ENCODE measurements around the gene CABP5.

DNA sequence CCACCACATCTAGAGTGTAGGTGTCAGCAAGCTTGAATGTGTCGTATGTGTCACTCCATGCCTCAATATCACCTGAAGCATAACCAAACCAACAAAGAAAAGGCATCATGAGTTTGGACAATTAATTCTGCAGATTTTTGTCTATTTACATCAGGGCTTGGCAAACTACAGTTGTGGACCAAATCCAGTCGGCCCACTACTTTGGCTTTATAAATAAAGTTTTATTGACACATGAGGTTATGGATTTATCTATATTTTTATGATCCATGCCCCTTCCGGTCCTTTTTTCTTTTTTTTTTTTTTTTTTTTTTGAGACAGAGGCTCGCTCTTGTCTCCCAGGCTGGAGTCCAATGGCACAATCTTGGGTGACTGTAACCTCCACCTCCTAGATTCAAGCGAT is 9.2 kb upstream of the CABP5 start:
- no peak for TF ChIP-seq EZH2 (IDR thresholded peaks at IDR 0.05; ENCODE audit: low read length, missing control alignments)
- TF ChIP-seq, protein P1, sequence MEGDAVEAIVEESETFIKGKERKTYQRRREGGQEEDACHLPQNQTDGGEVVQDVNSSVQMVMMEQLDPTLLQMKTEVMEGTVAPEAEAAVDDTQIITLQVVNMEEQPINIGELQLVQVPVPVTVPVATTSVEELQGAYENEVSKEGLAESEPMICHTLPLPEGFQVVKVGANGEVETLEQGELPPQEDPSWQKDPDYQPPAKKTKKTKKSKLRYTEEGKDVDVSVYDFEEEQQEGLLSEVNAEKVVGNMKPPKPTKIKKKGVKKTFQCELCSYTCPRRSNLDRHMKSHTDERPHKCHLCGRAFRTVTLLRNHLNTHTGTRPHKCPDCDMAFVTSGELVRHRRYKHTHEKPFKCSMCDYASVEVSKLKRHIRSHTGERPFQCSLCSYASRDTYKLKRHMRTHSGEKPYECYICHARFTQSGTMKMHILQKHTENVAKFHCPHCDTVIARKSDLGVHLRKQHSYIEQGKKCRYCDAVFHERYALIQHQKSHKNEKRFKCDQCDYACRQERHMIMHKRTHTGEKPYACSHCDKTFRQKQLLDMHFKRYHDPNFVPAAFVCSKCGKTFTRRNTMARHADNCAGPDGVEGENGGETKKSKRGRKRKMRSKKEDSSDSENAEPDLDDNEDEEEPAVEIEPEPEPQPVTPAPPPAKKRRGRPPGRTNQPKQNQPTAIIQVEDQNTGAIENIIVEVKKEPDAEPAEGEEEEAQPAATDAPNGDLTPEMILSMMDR (conservative IDR thresholded peaks at IDR 0.05 in 1 of 2, IDR thresholded peaks at IDR 0.05 in 1 of 2; ENCODE audit: low read depth in 1 of 2, low read length in 2 of 2): no peak
